GM12873 (cell line): ENCODE data around the gene MACF1.

ENCODE experiments used
- CTCF ChIP-seq: IDR thresholded peaks from 2 replicates; pipeline ENCODE4 v1.5.1; 2012; ENCODE audit warnings: low read depth, mild to moderate bottlenecking, moderate library complexity, low read length, control low read depth; ENCODE audit not compliant: insufficient read depth; ENCODE audit errors: missing control alignments

MACF1 gene

GRCh38 chr1:39173995-39174380, 30.5 kb upstream of the MACF1 start:
- TF ChIP-seq CTCF: no peak

GRCh38 chr1:39174390-39175081, 30.0 kb upstream of the MACF1 start:
- no peak for TF ChIP-seq CTCF

GRCh38 chr1:39177706-39178105, 26.8 kb upstream of the MACF1 start:
- TF ChIP-seq CTCF: no peak

GRCh38 chr1:39178541-39179431, 25.7 kb upstream of the MACF1 start:
- TF ChIP-seq CTCF: no peak

DNA sequence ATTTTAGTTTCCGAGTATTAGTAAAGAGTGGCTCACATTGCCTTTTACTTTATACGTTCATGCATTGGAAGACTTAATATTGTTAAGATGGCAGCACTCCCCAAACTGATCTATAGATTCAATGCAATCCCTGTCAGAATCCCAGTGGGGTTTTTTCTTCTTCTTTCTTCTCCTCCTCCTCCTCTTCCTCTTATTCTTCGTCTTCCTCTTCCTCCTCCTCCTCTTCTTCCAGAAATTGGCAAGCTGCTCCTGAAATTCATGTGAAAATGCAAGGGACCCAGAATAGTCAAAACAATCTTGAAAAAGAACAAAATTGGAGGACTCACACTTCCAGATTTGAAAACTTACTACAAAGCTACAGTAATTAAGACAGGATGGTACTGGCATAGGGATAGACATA, 23.2 kb upstream of the MACF1 start:
- TF ChIP-seq CTCF: no peak

- no peak for TF ChIP-seq CTCF
Observed at GRCh38 chr1:39182804-39183203, 21.7 kb upstream of the MACF1 start.

- peak; percentile 67 for TF ChIP-seq CTCF
Observed at GRCh38 chr1:39183503-39184353, 20.8 kb upstream of the MACF1 start.
